Erythroblast (primary cell): ENCODE results near the gene ARAP2.

ENCODE experiments used
- GATA1 ChIP-seq: IDR thresholded peaks from 2 replicates; pipeline ENCODE4 v1.6.1; 2011; ENCODE audit warnings: low read depth, mild to moderate bottlenecking, control low read depth, low read length, moderate library complexity
- POLR2A ChIP-seq: IDR thresholded peaks from 2 replicates; pipeline ENCODE4 v1.6.1; 2011; ENCODE audit warnings: mild to moderate bottlenecking, low read length

DNA sequence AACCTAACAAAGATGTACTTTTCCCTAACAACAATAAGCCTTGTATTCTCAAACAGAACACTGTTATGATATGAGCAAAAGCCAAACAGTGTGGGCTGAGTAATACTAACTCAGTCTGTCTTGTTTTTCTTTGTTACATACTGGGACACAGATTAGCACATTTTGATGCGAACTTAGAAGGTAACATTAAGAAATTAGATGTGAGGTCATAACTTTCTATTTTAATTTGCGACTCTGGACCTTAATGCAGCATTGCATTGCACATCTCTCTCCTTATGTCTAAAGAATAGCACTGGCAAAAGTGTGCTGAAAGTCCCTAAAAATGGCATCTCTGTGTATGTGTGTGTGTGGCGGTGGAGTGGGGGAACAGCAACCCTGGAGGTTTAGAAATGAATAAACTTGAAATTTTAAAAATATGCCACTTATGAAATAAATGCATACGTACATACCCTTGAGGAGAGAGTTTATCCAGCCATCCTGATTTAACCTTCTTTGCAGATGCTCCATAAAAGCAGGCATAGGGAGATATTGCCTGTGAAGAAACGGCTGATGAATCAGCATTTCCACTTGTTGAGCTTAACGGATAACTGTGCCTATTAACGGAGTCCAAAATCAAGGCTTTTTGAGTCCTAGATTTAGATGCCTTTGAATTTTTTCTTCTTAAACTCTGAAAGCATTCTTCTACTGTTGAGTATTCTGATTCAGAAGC is 34.2 kb downstream of the ARAP2 start:
- TF ChIP-seq POLR2A (no peak), GATA1 (no peak)
